SK-N-MC (cell line): ENCODE measurements around the gene PPAN.

Source experiments
- EZH2 ChIP-seq: fragments of 200-600 bp; sonication (generic); IDR thresholded peaks from one replicate; pipeline ENCODE4 v1.6.1; 2017; ENCODE audit warnings: antibody characterized with exemption
- POLR2AphosphoS5 ChIP-seq: IDR thresholded peaks from 2 replicates; pipeline ENCODE4 v1.6.1; 2012; ENCODE audit warnings: mild to moderate bottlenecking, low read depth, low read length, borderline replicate concordance

GRCh38 chr19:10135551-10136334 lies 29.6 kb downstream of the PPAN start:
- no peak for TF ChIP-seq EZH2
- no peak; the same call in 1 of the 2 replicates for TF ChIP-seq POLR2AphosphoS5
